HCT116 (cell line): ENCODE measurements around the gene PSMB5. TPM values are rescaled to one million over a fixed set of nuclear protein-coding genes. Genes with fewer than 3 reads are reported as not detected.

Experiments used
- ATAC-seq: fragments of 200-7000 bp; cut with Tn5 transposase; 2 replicates; pipeline ENCODE4 v1.9.1; 2020; ENCODE audit warnings: mild to moderate bottlenecking, moderate library complexity
- BruUV-seq: library from RNA; stranded (reverse); fragments of 400-500 nt; replicated peaks from 2 replicates; lab custom pipeline; 2021; lab: Mats Ljungman, UMichigan
- CTCF ChIA-PET: fragments of 300-600 bp; sonication (Branson Sonifier 250); formaldehyde crosslinking; loops from one replicate; lab custom pipeline; 2021; ENCODE audit warnings: antibody characterized with exemption; lab: Charles Lee
- POLR2A ChIA-PET: fragments of 300-600, 350-600 bp; sonication (Branson Sonifier 250); formaldehyde crosslinking; loops from one replicate; lab custom pipeline; 2021; ENCODE audit warnings: antibody characterized with exemption; lab: Charles Lee
- RAD21 ChIA-PET, 2 experiments: fragments of 300-600 bp; sonication (Branson Sonifier 250); formaldehyde crosslinking; loops; one replicate each; lab custom pipeline; 2023; ENCODE audit warnings: low total read pairs in 2 of 2; ENCODE audit not compliant: uncharacterized antibody in 2 of 2, unreplicated experiment in 2 of 2, low non-redundant PET in 1 of 2; lab: Charles Lee
- DNase-seq: peaks from one replicate; pipeline ENCODE4 v3.0.0-alpha.2; 2010; ENCODE audit warnings: low read depth, low spot score
- H2AFZ ChIP-seq: fragments of 200-600 bp; shearing (Covaris generic), sonication (generic); 2 replicates; pipeline ENCODE4 v1.6.1; 2017; ENCODE audit warnings: low read depth, mixed run types, mixed read lengths, antibody characterized with exemption, low read length; ENCODE audit not compliant: poor library complexity, severe bottlenecking
- H3K27ac ChIP-seq: 2 replicates; pipeline ENCODE4 v1.5.1; 2012; ENCODE audit warnings: low read depth, low read length
- H3K27me3 ChIP-seq: fragments of 200-600 bp; sonication (generic); 2 replicates; pipeline ENCODE4 v1.6.1; 2016; ENCODE audit warnings: mixed run types, low read length, mixed read lengths; ENCODE audit not compliant: insufficient read depth
- H3K36me3 ChIP-seq, 2 experiments: fragments of 200-500 bp in 1 of 2; fragments of 200-600 bp in 1 of 2; sonication (Bioruptor generic) in 1 of 2; sonication (generic) in 1 of 2; 2 replicates each; pipeline versions ENCODE4 v1.5.1 to v1.6.1; 2014 to 2016; ENCODE audit warnings: low read length in 2 of 2, inconsistent platforms in 1 of 2, mixed read lengths in 1 of 2, mixed run types in 1 of 2; ENCODE audit not compliant: insufficient read depth in 2 of 2, control insufficient read depth in 1 of 2
- H3K4me1 ChIP-seq, 2 experiments: fragments of 200-600 bp in 1 of 2; sonication (generic) in 1 of 2; 2 replicates each; pipeline versions ENCODE4 v1.5.1 to v1.6.1; 2012 to 2017; ENCODE audit warnings: low read length in 2 of 2, inconsistent platforms in 1 of 2, mild to moderate bottlenecking in 1 of 2, mixed read lengths in 1 of 2, mixed run types in 1 of 2, moderate library complexity in 1 of 2; ENCODE audit not compliant: insufficient read depth in 2 of 2, control insufficient read depth in 1 of 2
- H3K4me2 ChIP-seq: fragments of 200-600 bp; sonication (generic); 2 replicates; pipeline ENCODE4 v1.6.1; 2017; ENCODE audit warnings: mixed run types, low read length, mixed read lengths
- H3K4me3 ChIP-seq, 2 experiments: fragments of 200-600 bp in 1 of 2; sonication (generic) in 1 of 2; replicated peaks in 1 of 2; 2 replicates each; pipeline ENCODE4 v1.5.1; 2011 to 2016; ENCODE audit warnings: low read length in 2 of 2, control low read depth in 1 of 2, low read depth in 1 of 2, mild to moderate bottlenecking in 1 of 2, mixed read lengths in 1 of 2, mixed run types in 1 of 2
- H3K79me2 ChIP-seq: fragments of 200-600 bp; sonication (generic); 2 replicates; pipeline ENCODE4 v1.6.1; 2017; ENCODE audit warnings: mild to moderate bottlenecking, mixed run types, low read length, moderate library complexity, mixed read lengths; ENCODE audit not compliant: insufficient read depth
- H3K9ac ChIP-seq: fragments of 200-600 bp; sonication (generic); 2 replicates; pipeline ENCODE4 v1.6.1; 2016; ENCODE audit warnings: low read length, mixed read lengths
- H3K9me2 ChIP-seq: fragments of 200-600 bp; sonication (generic), shearing (Covaris generic); 2 replicates; pipeline ENCODE4 v1.6.1; 2017; ENCODE audit warnings: mixed run types, mild to moderate bottlenecking, moderate library complexity; ENCODE audit not compliant: insufficient read depth
- H3K9me3 ChIP-seq, 2 experiments: fragments of 200-500 bp in 1 of 2; fragments of 200-600 bp in 1 of 2; sonication (Bioruptor generic) in 1 of 2; sonication (generic) in 1 of 2; 2 replicates each; pipeline ENCODE4 v1.6.1; 2014 to 2017; ENCODE audit warnings: low read length in 2 of 2, mixed read lengths in 2 of 2, inconsistent platforms in 1 of 2, low read depth in 1 of 2, mild to moderate bottlenecking in 1 of 2, mixed run types in 1 of 2, moderate library complexity in 1 of 2; ENCODE audit not compliant: control insufficient read depth in 1 of 2, insufficient read depth in 1 of 2
- H4K20me1 ChIP-seq: fragments of 200-600 bp; sonication (generic), shearing (Covaris generic); 2 replicates; pipeline ENCODE4 v1.6.1; 2017; ENCODE audit warnings: mixed run types, mild to moderate bottlenecking, moderate library complexity; ENCODE audit not compliant: insufficient read depth
- ATF3 ChIP-seq: IDR thresholded peaks from 2 replicates; pipeline ENCODE4 v1.6.1; 2012
- CBX3 ChIP-seq: IDR thresholded peaks from 2 replicates; pipeline ENCODE4 v1.6.1; 2012; ENCODE audit warnings: low read depth
- CEBPB ChIP-seq: IDR thresholded peaks from 2 replicates; pipeline ENCODE4 v1.6.1; 2012; ENCODE audit warnings: low read depth
- EGR1 ChIP-seq: IDR thresholded peaks from 2 replicates; pipeline ENCODE4 v1.6.1; 2012; ENCODE audit warnings: low read depth
- EZH2 ChIP-seq: fragments of 200-600 bp; sonication (generic); IDR thresholded peaks from 2 replicates; pipeline ENCODE4 v1.6.1; 2017; ENCODE audit warnings: antibody characterized with exemption, mixed run types
- EZH2phosphoT487 ChIP-seq: fragments of 200-600 bp; IDR thresholded peaks from 2 replicates; pipeline ENCODE4 v1.6.1; 2018; ENCODE audit warnings: antibody characterized with exemption, borderline replicate concordance
- FOSL1 ChIP-seq: IDR thresholded peaks from 2 replicates; pipeline ENCODE4 v1.6.1; 2012; ENCODE audit warnings: low read depth
- RAD21 ChIP-seq: IDR thresholded peaks from 2 replicates; pipeline ENCODE4 v1.6.1; 2012; ENCODE audit warnings: low read depth, mild to moderate bottlenecking
- ZFX ChIP-seq: fragments of 450-650 bp; IDR thresholded peaks from 2 replicates; pipeline ENCODE4 v1.6.1; 2017
- intact Hi-C: fragments of 100-400 bp; cut with micrococcal nuclease; formaldehyde crosslinking; loops from 2 replicates; pipeline ENCODE4 v1.10.0; 2022
- total RNA-seq: library from RNA; stranded (reverse); gene quantifications from one replicate; pipeline ENCODE4 v1.2.1, GENCODE V29; 2021; ENCODE audit not compliant: unreplicated experiment
- TF ChIP-seq, protein P1 (sequence below): IDR thresholded peaks from 2 replicates; pipeline ENCODE4 v1.6.1; 2012; ENCODE audit warnings: low read depth

PSMB5 gene
- total RNA-seq, 1 experiment from 2014 or later, result 212 TPM

DNA sequence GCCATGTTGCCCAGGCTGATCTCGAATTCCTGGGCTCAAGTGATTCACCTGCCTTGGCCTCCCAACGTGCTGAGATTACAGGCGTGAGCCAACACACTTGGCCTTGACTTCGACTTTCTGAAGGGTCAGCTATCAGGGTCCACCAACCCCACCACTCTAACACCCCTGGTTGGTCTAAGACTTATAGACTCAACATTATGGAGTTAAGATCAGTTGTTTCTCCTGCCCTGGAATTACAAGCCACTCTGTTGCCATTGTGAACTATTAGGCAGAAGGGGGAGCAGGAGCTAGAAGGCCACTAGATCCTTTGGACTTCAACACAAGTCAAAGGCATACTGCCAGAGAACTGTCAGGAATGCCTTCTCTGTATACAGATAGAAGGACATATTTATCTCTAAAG, 5.4 kb upstream of the PSMB5 start:
- Histone ChIP-seq H3K79me2 (no peaks in the 10 kb centered on the region), H3K4me2 (no peak overlapping the region), H2AFZ (no peak overlapping the region), H3K9ac (no peak overlapping the region), H3K9me3 (no peaks in the 10 kb centered on the region), H3K4me3 (no peak overlapping the region), H3K27ac (no peak overlapping the region), H3K27me3 (no peaks in the 10 kb centered on the region), H3K9me2 (no peaks in the 10 kb centered on the region), H3K36me3 (no peaks in the 10 kb centered on the region), H4K20me1 (no peaks in the 10 kb centered on the region), H3K4me1 (peaks cover 4 to 8% of the 10 kb centered on the region in 2 experiments; a peak in 3 of 4 replicates)
- no peak for ATAC-seq
- ChIA-PET POLR2A (no interaction called here), RAD21 (no interaction called here), CTCF (no interaction called here)
- TF ChIP-seq RAD21 (no peak), EGR1 (no peak), ZFX (no peak), EZH2phosphoT487 (no peak), FOSL1 (no peak), EZH2 (no peak), ATF3 (no peak), CBX3 (no peak), CEBPB (no peak)
- TF ChIP-seq, protein P1, sequence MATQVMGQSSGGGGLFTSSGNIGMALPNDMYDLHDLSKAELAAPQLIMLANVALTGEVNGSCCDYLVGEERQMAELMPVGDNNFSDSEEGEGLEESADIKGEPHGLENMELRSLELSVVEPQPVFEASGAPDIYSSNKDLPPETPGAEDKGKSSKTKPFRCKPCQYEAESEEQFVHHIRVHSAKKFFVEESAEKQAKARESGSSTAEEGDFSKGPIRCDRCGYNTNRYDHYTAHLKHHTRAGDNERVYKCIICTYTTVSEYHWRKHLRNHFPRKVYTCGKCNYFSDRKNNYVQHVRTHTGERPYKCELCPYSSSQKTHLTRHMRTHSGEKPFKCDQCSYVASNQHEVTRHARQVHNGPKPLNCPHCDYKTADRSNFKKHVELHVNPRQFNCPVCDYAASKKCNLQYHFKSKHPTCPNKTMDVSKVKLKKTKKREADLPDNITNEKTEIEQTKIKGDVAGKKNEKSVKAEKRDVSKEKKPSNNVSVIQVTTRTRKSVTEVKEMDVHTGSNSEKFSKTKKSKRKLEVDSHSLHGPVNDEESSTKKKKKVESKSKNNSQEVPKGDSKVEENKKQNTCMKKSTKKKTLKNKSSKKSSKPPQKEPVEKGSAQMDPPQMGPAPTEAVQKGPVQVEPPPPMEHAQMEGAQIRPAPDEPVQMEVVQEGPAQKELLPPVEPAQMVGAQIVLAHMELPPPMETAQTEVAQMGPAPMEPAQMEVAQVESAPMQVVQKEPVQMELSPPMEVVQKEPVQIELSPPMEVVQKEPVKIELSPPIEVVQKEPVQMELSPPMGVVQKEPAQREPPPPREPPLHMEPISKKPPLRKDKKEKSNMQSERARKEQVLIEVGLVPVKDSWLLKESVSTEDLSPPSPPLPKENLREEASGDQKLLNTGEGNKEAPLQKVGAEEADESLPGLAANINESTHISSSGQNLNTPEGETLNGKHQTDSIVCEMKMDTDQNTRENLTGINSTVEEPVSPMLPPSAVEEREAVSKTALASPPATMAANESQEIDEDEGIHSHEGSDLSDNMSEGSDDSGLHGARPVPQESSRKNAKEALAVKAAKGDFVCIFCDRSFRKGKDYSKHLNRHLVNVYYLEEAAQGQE, result no peak
- intact Hi-C loops, result no loop called here
- BruUV-seq, result no TSS peak
- no peak for DNase-seq
